OCI-LY1 (cell line): ENCODE data around the gene QTRT2.

ENCODE experiments used
- H2AFZ ChIP-seq: fragments of 200-600 bp; sonication (generic), shearing (Covaris generic); 2 replicates; pipeline ENCODE4 v1.6.0; 2014; ENCODE audit warnings: antibody characterized with exemption, mild to moderate bottlenecking, low read length
- H3F3A ChIP-seq: fragments of 200-600 bp; sonication (generic), shearing (Covaris generic); 2 replicates; pipeline ENCODE4 v1.6.0; 2014; ENCODE audit warnings: mild to moderate bottlenecking, antibody characterized with exemption, low read length, moderate library complexity; ENCODE audit not compliant: insufficient read depth
- H3K27ac ChIP-seq: fragments of 200-600 bp; sonication (generic); 2 replicates; pipeline ENCODE4 v1.5.1; 2014; ENCODE audit warnings: low read length, mixed run types, mild to moderate bottlenecking, low read depth; ENCODE audit not compliant: poor library complexity, severe bottlenecking
- H3K27me3 ChIP-seq: fragments of 200-600 bp; sonication (generic); 2 replicates; pipeline ENCODE4 v1.6.0; 2014; ENCODE audit warnings: antibody characterized with exemption, mild to moderate bottlenecking, low read length, moderate library complexity; ENCODE audit not compliant: insufficient read depth
- H3K36me3 ChIP-seq: fragments of 200-600 bp; sonication (generic); 2 replicates; pipeline ENCODE4 v1.6.1; 2014; ENCODE audit warnings: mild to moderate bottlenecking, antibody characterized with exemption, low read length, moderate library complexity, mixed read lengths; ENCODE audit not compliant: insufficient read depth
- H3K4me1 ChIP-seq: fragments of 200-600 bp; sonication (generic); 2 replicates; pipeline ENCODE4 v1.5.1; 2014; ENCODE audit warnings: mild to moderate bottlenecking, low read length, moderate library complexity; ENCODE audit not compliant: insufficient read depth, severe bottlenecking
- H3K4me2 ChIP-seq: fragments of 200-600 bp; sonication (generic), shearing (Covaris generic); 2 replicates; pipeline ENCODE4 v1.6.1; 2014; ENCODE audit warnings: low read length
- H3K4me3 ChIP-seq: fragments of 200-600 bp; sonication (generic); 2 replicates; pipeline ENCODE4 v1.5.1; 2014; ENCODE audit warnings: low read length, low read depth, mild to moderate bottlenecking, mixed read lengths; ENCODE audit not compliant: poor library complexity, severe bottlenecking
- H3K79me2 ChIP-seq: fragments of 200-600 bp; shearing (Covaris generic); 2 replicates; pipeline ENCODE4 v1.6.1; 2016; ENCODE audit warnings: mixed run types, low read length, mixed read lengths; ENCODE audit not compliant: insufficient read depth
- H3K9ac ChIP-seq: fragments of 200-600 bp; sonication (generic), shearing (Covaris generic); 2 replicates; pipeline ENCODE4 v1.6.1; 2014; ENCODE audit warnings: mild to moderate bottlenecking, low read length, mixed read lengths
- H3K9me2 ChIP-seq: fragments of 200-600 bp; sonication (generic), shearing (Covaris generic); 2 replicates; pipeline ENCODE4 v1.6.1; 2014; ENCODE audit warnings: low read depth, mild to moderate bottlenecking, low read length, mixed read lengths
- H3K9me3 ChIP-seq: fragments of 200-600 bp; shearing (Covaris generic); 2 replicates; pipeline ENCODE4 v1.6.1; 2014; ENCODE audit warnings: low read length, mixed read lengths
- H4K20me1 ChIP-seq: fragments of 200-600 bp; sonication (generic), shearing (Covaris generic); 2 replicates; pipeline ENCODE4 v1.6.0; 2016; ENCODE audit warnings: mild to moderate bottlenecking, low read length; ENCODE audit not compliant: insufficient read depth
- EZH2 ChIP-seq: fragments of 200-600 bp; sonication (generic), shearing (Covaris generic); IDR thresholded peaks from 2 replicates; pipeline ENCODE4 v1.8.0; 2017; ENCODE audit warnings: borderline replicate concordance, mixed run types, mild to moderate bottlenecking, antibody characterized with exemption, low read length, moderate library complexity, mixed read lengths
- TF ChIP-seq, protein P1 (sequence below): fragments of 200-600 bp; sonication (generic), shearing (Covaris generic); IDR thresholded peaks from 2 replicates; pipeline ENCODE4 v1.5.1; 2017; ENCODE audit warnings: mild to moderate bottlenecking, antibody characterized with exemption, low read length, moderate library complexity, mixed read lengths

QTRT2 gene

DNA sequence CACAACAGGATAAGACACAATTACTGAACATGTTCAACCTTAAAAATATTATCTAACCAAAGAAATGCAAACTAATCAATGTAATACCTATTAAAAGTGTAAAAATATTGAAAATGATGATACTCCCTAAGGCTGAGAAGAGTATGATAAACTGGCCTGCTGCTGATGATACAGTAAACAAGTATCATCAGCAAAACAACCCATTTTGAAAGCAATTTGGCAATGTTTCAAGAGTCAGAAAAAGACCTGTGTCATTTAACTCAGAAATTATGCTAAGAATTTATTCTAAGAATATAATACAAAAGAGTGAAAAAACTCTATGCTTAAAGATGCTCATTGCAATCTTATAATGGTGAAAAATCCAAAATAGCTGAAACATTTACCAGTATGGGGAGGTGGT is 22.3 kb upstream of the QTRT2 start:
- H3K79me2 ChIP-seq, result no peaks in the 10 kb centered on the region
- no peaks in the 10 kb centered on the region for H3K9me2 ChIP-seq
- H3K9me3 ChIP-seq, result no peaks in the 10 kb centered on the region
- no peak overlapping the region for H3K27ac ChIP-seq
- H4K20me1 ChIP-seq, result no peaks in the 10 kb centered on the region
- no peak overlapping the region for H3K4me3 ChIP-seq
- no peaks in the 10 kb centered on the region for H3F3A ChIP-seq
- TF ChIP-seq, protein P1, sequence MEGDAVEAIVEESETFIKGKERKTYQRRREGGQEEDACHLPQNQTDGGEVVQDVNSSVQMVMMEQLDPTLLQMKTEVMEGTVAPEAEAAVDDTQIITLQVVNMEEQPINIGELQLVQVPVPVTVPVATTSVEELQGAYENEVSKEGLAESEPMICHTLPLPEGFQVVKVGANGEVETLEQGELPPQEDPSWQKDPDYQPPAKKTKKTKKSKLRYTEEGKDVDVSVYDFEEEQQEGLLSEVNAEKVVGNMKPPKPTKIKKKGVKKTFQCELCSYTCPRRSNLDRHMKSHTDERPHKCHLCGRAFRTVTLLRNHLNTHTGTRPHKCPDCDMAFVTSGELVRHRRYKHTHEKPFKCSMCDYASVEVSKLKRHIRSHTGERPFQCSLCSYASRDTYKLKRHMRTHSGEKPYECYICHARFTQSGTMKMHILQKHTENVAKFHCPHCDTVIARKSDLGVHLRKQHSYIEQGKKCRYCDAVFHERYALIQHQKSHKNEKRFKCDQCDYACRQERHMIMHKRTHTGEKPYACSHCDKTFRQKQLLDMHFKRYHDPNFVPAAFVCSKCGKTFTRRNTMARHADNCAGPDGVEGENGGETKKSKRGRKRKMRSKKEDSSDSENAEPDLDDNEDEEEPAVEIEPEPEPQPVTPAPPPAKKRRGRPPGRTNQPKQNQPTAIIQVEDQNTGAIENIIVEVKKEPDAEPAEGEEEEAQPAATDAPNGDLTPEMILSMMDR, result no peak
- no peak for TF ChIP-seq EZH2
- H3K4me1 ChIP-seq, result no peaks in the 10 kb centered on the region
- no peak overlapping the region for H3K9ac ChIP-seq
- no peak overlapping the region for H3K4me2 ChIP-seq
- no peaks in the 10 kb centered on the region for H3K36me3 ChIP-seq
- H2AFZ ChIP-seq, result no peak overlapping the region
- H3K27me3 ChIP-seq, result no peaks in the 10 kb centered on the region

- Histone ChIP-seq H3K9me2 (no peaks in the 10 kb centered on the region), H2AFZ (no peak overlapping the region), H4K20me1 (no peaks in the 10 kb centered on the region), H3K36me3 (no peaks in the 10 kb centered on the region), H3K9me3 (no peaks in the 10 kb centered on the region), H3K4me2 (no peak overlapping the region), H3K4me1 (no peaks in the 10 kb centered on the region), H3K27ac (no peak overlapping the region), H3K4me3 (no peak overlapping the region), H3K79me2 (no peaks in the 10 kb centered on the region), H3K27me3 (no peaks in the 10 kb centered on the region), H3F3A (no peaks in the 10 kb centered on the region), H3K9ac (no peak overlapping the region)
- TF ChIP-seq, protein P1, result no peak
- TF ChIP-seq EZH2, result no peak
Observed at GRCh38 chr3:114034787-114035545, 21.6 kb upstream of the QTRT2 start.

DNA sequence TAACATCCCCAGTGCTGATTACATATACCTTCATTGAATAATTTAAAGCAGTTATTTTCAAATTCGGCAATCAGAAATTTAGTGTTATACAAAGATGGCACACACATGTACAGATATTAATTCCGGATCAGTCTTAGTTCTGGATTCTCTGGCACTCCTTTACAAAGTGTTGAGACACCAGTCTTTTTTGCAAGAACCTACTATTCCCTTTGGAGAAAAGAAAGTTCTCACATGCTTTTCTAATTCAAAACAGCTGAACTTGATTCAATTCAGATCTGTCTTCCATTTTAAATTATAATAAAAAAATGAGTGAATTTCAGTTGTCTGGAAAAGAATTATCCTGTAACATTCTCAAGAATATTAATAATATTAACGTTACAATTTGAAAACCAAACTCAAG is 20.6 kb upstream of the QTRT2 start:
- no peaks in the 10 kb centered on the region for H3K4me1 ChIP-seq
- no peak overlapping the region for H3K27ac ChIP-seq
- H3K36me3 ChIP-seq, result no peaks in the 10 kb centered on the region
- H4K20me1 ChIP-seq, result no peaks in the 10 kb centered on the region
- no peaks in the 10 kb centered on the region for H3K27me3 ChIP-seq
- no peaks in the 10 kb centered on the region for H3K79me2 ChIP-seq
- H3K9me2 ChIP-seq, result no peaks in the 10 kb centered on the region
- no peak overlapping the region for H2AFZ ChIP-seq
- no peaks in the 10 kb centered on the region for H3K9me3 ChIP-seq
- H3F3A ChIP-seq, result no peaks in the 10 kb centered on the region
- H3K4me2 ChIP-seq, result no peak overlapping the region
- TF ChIP-seq, protein P1, result no peak
- no peak for TF ChIP-seq EZH2
- no peak overlapping the region for H3K9ac ChIP-seq
- no peak overlapping the region for H3K4me3 ChIP-seq
